GM21737 (cell line): ENCODE data around the gene XAB2.

Experiments
- ATAC-seq: cut with Tn5 transposase; IDR thresholded peaks from one replicate; pipeline ENCODE4 v1.9.1; 2021; ENCODE audit warnings: mild to moderate bottlenecking, moderate library complexity; ENCODE audit not compliant: unreplicated experiment

XAB2 gene

DNA sequence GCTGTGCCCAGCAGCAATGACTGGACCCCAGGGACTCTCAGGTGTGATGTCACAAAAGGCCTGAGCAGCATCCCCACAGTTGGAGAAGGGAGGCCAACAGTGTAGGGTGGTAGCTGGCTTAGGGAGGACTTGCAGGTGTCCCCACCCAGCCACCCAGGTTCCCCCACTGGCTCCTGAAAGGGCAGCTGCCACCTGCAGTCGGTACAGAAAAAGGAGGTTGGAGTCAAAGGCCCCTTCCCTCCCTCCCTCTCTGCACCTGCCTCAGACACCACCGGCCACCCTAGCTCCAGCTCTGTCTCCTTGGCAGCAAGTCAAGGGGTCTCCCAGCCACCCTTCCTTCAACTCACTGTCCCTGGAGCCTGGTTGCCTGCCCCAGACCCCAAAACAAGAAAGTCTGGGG, 4.4 kb upstream of the XAB2 start, which contains the start of gene PCP2:
PCP2 (minus strand) TSS at position 22 of the 400 bp plus-strand sequence. CDS start 262 bp downstream, outside the sequence.
- ATAC-seq, result no peak

DNA sequence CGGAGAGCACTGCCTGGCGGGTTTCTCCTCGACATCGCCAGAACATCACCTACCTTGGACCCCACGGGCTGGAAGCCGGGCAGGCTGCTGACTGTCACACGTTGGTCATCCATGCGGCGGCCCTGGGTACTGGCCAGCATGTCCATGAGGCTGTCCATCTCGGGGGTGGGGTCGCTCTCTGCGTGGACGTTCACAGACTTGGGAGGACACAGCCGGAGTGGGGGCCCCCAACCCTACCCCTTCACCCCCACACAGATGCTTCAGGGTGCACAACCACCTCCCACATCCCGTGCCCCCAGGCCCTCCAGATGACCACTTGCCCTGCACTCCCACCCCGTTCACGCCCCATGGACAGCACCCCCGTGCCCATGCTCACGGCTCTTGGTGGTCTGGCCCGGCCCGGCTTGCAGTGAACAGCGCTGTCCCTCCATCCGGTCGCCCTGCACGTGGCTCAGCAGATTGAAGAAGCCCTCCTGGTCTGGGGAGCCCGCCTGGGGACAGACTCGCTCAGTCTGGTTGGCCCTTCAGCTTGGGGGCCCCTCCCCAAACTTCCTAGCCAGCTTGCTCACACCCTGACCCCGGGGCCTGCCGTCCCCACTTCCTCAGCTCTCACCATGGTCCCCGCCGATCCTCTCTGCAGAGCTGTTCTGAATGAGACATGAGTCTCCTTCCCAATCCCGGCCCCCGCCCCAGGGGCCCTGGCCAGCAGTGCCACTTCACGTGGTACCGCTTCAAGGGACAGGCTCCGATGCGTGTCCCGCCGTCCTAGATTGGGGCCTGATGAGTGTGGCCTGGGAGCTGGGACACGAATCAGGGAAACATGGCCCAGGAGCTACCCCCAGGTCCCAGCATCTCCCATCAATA, 3.2 kb upstream of the XAB2 start:
- ATAC-seq, result no peak

DNA sequence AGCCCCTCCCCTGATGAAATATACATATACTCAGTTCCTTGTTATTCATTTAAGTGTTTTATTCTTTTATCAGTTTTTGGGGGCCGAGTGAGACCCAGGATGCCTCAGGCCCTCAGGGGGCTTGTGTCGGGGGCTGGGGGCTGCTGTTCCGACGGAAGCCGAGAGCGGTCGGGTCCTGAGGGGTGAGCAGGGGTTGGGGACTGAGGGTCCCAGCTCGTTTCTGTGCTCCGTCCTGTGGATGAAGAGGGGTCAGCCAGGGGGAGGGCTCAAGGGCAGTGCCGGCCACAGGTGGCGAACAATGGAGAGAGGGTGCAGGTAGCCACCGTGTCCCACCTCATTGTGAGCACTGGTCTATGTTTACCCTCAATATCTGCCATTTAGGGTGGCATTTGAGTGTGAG, 2.2 kb upstream of the XAB2 start:
- no peak for ATAC-seq

DNA sequence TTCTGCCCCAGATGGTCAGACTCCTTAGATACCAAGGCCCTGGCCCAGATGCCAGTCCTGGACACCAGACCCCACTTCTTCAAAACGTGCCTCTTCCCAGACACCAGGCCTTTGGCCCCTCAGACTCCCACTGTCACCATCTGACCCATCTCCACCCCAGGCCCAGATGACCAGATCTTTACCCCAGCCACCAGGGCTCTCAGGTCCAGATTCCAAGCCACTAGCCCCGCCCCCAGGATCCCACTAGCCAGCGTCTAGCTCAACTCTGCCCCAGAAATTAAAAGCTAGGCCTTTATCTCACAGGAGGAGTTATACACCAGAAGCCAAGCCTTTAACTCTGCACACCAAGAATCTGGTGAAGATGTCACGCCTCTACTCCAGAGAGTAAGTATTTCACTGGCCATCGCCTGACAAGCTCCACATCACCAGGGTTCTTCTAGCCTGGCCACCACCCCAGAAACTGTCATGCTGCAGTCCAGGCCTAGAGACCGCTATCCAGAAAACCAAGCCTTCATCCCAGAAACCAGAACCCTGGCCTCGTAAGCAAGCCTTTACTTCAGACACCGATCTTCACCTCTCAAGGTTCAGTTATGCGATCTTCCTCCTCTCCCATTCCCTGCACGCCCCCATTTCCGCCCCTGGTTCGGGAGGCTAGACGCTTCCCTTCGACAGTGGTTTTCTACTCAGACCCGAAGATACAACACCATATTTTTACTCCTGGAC, 595 bp downstream of the XAB2 start:
- ATAC-seq, result no peak

DNA sequence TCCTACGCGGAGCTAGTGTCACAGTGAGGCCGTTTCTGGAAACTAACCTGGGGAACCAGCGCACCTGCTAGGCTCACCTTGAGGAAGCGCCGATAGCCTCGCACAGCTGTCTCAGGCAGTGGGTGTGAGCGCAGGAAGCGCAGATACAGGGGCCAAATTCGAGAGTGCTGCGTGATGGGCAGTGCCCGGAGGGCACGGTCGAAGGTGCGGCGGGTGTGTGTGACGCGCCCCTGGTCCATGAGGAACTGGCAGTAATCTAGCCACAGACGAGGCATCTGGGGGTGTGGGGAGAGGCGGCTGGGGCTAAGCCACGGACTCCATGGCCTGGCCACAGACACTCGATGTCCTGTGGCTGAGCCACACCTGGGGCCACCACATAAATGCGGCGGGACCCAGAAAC, 2.2 kb downstream of the XAB2 start:
- ATAC-seq, result no peak

DNA sequence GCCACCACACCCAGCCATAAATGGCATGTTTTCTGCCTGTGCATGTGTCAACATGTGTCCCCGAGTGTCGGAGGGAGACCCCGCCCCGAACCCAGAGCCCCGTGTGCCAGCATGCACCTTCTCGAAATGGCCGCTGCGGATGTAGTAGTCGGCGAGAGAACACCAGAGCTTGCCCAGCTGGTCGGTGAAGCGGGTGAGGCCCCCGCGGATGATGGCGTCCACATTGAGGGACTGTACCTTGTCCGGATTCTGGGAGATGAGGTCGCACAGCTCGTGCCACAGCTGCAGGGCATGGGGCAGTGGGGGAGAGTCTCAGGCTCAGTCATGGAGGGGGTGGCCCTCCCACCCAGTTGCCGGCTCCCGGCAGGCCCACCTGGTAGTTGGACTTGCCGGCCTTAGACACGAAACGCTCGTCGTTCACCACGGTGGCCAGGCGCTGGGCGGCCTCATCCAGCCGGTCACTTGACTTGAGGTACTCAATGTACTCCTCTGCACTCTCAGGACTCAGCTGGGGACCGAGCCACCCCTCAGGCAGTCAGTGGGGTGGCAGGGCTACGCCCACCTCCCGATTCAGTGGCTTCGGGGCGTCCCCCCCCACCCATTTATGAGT, 3.5 kb downstream of the XAB2 start:
- no peak for ATAC-seq

DNA sequence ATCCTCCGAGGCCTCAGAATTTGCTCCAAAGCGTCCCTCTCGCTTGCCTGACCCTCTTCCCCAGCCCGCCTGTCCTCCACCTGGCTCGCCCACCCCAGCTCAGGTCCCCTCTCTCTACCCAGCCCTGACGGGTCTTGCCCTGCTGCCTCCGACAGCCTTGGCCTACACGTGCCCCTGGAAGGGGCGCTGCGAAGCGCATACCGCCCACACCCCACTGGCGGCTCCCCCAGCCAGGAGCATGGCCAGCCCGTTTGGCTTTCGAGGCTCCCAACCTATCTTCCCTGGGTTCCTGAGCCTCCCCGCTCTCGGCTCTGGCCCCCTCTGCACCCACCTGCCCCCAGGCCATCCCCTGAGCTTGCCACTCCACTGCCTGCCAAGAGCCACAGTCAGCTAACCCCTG, 4.5 kb downstream of the XAB2 start:
- ATAC-seq, result no peak

DNA sequence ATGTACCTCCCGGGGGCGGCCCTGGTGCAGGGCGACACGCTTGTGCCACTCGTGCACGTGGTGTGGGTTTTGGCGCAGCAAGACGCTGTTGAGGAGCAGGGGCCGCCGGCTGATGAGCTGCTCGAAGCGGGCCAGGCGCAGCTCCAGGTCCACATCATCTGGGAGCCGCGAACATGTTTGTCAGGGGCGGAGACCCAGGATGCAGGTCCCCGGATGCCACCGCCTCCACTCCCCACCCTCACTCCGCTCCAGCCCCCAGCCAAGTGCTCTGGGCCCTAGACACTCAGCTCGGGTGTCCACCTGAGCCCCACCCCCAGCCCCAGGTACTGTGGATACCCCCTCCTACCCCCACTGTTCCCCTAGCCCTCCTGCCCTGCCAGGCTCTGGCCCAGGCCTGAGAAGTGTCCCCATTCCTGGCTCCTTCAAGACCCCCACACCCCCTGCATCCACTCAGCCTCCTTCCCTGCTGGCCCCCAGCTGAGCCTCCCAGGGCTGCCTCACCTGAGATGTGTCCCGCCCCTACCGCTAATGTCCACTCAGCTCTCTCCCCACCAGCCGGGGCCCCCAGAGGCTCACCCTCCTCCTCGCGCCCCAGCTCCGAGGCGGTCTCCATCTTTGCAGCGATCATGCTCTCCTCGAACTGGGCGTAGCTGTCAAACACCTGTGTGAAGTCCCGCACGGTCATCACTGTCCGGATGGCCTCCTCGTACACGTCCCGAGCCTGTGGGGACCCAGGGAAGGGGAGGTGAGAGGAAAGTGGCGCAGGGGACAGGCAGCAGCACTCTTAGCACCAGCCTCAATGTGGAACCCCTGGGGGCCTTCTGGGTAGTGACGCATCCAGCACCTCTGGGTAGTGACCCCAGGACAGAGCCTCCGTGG, 5.4 kb downstream of the XAB2 start:
- no peak for ATAC-seq

DNA sequence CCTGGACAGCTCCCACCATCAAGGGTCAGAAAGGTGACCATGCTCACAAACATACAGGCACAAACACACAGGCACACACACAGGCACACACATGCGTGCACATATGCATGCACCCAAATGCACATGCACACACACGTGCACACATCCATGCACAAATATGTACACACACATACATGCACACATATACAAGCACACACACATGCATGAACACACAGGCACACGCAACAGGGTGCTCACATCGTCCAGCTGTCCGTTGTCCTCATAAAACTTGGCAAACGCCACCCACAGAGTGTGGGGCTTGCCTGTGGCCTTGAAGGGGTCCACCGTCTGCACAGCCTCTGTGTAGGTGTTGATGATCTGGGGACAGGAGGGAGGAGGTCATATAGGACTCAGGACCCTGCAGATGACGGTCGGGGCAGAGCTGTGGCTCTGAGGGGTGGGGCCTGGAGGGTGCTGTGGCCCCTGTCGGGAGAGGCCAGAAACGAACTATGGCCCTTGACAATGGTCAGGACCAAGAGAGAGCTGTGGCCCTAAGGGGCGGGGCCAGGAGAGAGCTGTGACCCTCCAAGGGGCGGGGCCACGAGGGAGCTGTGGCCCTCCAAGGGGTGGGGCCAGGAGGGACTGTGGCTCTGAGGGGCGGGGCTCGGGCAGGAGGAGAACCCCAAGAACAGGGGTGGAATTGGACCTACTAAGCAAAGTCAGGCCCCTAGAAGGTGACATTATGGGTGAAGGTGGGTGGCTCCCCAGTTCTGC, 6.2 kb downstream of the XAB2 start:
- no peak for ATAC-seq

DNA sequence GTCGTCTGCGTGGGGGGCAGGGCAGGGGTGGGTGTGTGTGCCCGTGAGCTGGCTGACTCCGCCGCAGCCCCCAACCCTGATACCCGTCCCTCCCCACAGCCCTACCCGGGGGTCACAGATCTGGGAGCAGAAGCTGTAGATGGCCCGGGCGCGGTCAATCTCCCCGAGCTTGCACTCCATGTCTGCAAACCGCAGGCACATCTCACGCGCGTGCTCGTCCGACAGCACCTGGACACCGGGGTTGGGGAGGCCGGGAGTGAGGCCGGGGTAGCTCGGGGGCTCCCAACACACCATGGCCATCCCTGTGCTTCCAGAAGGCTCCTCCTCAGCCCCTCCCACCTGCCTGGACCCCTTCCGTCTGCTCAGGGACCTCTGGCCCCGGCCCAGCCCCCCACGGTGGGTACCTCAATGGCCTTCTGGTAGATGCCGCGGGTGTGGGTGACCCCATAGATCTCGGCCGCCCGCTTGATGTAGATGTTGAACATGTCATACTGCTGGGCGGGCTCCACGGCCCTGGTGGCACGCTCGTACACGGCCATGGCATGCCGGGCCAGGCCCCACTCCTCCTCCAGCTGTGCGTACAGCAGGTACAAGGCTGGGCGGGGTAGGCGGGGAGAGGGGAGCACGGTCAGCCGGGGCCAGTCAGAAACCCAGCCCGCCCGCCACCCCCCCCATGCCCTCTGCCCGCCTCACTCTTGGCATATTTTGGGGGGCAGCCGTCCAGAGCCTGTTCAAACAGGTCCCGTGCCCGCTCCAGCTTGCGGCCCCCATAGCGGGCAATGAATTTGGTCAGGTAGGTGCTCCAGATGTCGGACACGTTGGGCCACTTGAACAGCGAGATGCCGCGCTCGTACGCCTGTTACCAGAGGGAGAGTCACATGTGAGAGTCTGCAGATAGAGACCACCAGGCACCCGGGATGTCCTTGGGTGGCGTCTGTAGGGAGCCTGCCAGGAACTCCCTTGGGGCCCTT, 8.6 kb downstream of the XAB2 start:
- ATAC-seq, result no peak

DNA sequence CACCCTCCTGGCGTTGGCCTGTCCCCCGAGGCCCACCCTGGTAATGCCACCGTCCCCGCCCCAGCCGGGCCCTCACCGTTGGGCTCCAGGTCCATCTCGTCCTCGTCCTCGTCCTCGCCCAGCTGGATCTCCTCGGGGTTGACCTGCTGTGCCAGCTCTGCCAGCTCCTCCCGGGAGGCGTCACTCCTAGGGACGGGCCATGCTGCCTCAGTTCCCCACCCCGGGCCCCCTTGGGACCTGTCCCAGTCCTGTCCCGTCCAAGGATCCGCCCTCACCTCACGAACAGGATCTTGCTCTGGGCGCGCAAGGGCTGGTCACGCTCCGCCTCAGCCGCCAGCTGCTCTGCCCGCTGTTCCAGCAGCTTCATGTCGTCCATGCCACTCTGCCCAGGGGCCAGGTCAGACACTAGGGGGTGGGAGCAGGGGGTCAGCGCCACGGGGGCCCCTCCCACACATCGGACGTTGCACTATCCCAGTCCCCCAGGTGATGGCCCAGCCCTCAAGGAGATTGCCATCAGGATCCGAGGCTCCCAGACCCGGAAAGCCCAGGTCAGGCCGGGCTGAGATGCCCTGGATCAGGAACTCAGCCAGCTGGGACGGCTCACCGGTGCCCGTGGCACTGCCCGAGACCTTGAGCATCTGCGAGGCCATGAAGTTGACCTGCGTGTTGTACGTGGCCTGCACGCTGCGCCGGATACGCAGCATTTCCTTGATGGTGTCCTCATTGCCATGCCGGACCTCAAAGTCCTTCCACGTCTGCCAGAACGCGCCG, 9.5 kb downstream of the XAB2 start:
- no peak for ATAC-seq

DNA sequence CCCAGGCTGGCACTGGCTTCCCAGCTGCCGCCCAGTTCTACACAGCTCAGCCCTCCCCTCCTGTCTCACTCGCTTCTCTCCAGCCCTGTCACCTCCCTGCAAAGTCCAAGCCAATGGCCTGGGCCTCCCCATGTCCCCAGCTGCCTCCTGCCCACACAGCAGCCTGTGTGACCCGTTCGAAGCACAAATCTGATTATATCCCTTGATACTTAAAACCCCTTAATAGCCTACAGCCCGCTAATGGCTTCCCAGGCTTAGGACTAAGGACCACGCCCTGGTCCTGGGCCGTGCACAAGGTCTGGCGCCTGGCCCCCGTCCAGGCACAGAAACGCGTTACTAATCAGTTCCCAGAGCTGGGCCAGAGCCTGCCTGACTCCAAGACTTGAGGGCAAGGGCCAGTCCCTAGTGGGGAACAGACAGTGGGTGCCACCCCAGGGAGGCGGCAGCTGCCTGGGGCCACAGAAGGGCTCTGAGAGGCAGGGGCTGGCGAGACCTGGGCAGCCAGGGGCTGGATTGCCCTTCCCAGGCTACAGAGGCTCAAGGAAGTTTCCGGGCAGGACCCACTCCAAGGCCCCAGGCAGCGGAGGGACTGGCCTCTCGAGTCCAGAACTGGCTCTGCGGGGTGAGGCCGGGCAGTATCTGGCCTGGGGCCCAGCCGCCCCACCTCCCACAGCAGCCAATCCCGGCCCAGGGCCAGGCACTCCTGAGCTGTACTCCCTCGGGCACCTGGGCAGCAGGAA, 10.4 kb downstream of the XAB2 start:
- no peak for ATAC-seq

DNA sequence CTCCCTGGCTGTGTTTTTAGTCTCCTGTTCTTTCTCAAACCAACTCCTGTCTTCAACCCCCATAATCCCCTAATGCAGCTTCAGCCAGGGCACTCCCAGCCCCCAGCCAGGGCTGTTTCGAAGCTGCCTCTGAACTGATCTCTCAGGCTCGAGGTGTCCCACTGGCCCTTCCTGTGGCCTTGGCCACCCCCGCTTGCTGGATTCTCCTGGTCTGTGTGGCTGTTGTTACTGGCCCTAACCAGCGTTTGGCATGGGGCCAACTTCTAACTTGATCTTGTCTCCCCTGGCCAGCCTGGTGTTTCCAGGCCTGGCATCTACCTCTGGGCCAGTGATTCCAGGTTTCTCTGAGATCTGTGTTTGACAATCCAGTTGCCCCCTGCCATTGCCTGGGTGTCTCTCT, 11.0 kb downstream of the XAB2 start:
- no peak for ATAC-seq

DNA sequence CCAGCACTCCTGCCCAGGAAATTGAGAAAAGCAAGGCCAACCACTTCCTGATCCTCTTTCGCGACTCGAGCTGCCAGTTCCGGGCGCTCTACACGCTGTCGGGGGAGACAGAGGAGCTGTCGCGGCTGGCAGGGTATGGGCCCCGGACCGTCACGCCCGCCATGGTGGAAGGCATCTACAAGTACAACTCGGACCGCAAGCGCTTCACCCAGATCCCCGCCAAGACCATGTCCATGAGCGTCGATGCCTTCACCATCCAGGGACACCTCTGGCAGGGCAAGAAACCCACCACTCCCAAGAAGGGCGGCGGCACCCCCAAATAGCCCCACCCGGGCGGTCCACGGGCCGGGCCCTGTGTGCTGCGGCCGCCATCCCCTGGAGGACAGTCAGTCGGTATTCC, 11.6 kb downstream of the XAB2 start:
- ATAC-seq, result no peak

DNA sequence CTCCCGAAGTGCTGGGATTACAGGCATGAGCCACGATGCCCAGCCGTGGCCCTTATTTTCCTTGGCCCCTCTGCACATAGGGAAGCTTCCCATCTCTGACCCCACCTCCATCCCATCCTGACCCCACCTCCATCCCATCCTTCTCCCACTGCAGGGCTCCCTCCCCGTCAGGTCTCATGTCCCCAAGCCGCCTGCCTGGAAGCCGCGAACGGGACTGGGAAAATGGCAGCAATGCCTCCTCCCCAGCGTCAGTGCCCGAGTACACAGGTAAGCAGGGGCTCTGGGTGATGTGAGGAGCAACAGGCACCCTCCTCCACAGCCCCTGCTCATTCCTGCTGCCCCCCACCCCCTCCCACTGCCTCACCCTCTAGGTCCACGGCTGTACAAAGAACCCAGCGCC, 12.2 kb downstream of the XAB2 start:
- no peak for ATAC-seq

DNA sequence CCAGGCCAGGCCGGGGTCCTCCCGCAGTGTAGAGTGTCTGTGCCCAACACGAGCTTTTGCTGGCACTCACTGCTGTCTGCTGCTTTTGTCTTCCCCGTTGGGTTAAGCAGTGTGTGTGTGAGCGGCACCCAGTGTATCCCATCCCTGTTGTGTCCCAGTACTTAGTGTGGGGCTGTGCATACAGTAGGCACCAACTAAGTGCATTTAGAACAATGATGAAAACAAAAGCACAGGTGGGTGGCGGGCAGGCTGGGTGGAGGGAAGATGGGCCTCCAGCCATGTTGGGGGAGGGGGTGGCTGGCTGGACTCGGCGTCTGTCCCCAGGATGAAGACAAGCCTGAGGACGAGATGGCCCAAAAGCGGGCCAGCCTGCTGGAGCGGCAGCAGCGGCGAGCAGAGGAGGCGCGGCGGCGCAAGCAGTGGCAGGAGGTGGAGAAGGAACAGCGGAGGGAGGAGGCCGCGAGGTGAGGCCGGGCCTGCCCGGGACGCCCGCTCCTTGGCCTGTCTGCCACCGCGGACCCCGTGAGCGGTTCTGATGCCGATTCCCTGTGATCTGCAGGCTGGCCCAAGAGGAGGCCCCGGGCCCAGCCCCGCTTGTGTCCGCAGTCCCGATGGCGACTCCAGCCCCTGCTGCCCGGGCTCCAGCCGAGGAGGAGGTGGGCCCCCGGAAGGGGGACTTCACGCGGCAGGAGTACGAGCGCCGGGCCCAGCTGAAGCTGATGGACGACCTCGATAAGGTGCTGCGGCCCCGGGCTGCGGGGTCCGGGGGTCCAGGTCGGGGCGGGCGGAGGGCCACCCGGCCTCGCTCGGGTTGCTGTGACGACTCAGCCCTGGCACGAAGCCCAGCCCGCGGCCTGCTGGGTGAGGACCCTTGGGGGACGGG, 14.2 kb downstream of the XAB2 start:
- no peak for ATAC-seq
